ENCODE measurements around the gene CDH18. TPM values are rescaled to one million over a fixed set of nuclear protein-coding genes. Genes with fewer than 3 reads are reported as not detected.

CDH18 gene
- total RNA-seq, 4 donors from 2014 or later, result not detected

DNA sequence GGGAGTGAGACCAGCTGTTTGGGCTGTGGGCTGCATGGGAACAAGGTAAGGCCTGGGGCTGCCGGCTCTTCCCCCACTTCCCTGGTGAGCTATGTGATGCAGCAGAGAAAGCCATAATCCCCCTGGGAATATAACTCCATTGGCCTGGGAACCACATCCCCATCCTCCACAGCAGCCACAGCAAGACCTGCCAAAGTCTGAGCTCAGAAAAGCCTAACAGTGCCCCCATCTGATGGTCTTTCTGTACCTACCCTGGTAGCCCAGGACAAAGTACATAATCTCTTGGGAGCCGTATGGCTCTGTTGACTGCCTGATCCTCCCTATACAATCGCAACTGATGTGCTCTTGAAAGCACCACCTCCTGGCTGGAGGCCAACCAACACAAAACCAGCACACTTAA, 432.6 kb downstream of the CDH18 start:
- TF ChIP-seq, protein P1, sequence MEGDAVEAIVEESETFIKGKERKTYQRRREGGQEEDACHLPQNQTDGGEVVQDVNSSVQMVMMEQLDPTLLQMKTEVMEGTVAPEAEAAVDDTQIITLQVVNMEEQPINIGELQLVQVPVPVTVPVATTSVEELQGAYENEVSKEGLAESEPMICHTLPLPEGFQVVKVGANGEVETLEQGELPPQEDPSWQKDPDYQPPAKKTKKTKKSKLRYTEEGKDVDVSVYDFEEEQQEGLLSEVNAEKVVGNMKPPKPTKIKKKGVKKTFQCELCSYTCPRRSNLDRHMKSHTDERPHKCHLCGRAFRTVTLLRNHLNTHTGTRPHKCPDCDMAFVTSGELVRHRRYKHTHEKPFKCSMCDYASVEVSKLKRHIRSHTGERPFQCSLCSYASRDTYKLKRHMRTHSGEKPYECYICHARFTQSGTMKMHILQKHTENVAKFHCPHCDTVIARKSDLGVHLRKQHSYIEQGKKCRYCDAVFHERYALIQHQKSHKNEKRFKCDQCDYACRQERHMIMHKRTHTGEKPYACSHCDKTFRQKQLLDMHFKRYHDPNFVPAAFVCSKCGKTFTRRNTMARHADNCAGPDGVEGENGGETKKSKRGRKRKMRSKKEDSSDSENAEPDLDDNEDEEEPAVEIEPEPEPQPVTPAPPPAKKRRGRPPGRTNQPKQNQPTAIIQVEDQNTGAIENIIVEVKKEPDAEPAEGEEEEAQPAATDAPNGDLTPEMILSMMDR (IDR thresholded peaks at IDR 0.05), result no peak
- TF ChIP-seq POLR2A (IDR thresholded peaks at IDR 0.05), result no peak
- H3K4me3 ChIP-seq, result no peak overlapping the region
- no peak overlapping the region for H3K27ac ChIP-seq
- H3K9me3 ChIP-seq, result peaks cover 0 to 2% (median 0%) of the 10 kb centered on the region in 4 donors
- H3K27me3 ChIP-seq, result peaks cover 0 to 3% of the 10 kb centered on the region in 2 donors
- H3K4me1 ChIP-seq, result no peaks in the 10 kb centered on the region
- no peaks in the 10 kb centered on the region for H3K36me3 ChIP-seq
- DNase-seq, result no peak

GRCh38 chr5:19554524-19554923, 433.5 kb downstream of the CDH18 start:
- Histone ChIP-seq H3K4me3 (no peak overlapping the region), H3K9me3 (peaks cover 0 to 2% (median 0%) of the 10 kb centered on the region in 4 donors), H3K27me3 (peaks cover 0 to 3% of the 10 kb centered on the region in 2 donors), H3K27ac (no peak overlapping the region), H3K36me3 (no peaks in the 10 kb centered on the region), H3K4me1 (no peaks in the 10 kb centered on the region)
- no peak for DNase-seq
- TF ChIP-seq, protein P1 (IDR thresholded peaks at IDR 0.05), result no peak
- TF ChIP-seq POLR2A (IDR thresholded peaks at IDR 0.05), result no peak

- no peak for DNase-seq
- H3K4me1 ChIP-seq, result no peaks in the 10 kb centered on the region
- TF ChIP-seq, protein P1 (IDR thresholded peaks at IDR 0.05), result no peak
- no peak for TF ChIP-seq POLR2A (IDR thresholded peaks at IDR 0.05)
- H3K27ac ChIP-seq, result no peak overlapping the region
- no peaks in the 10 kb centered on the region for H3K27me3 ChIP-seq
- no peaks in the 10 kb centered on the region for H3K36me3 ChIP-seq
- H3K4me3 ChIP-seq, result no peak overlapping the region
- no peaks in the 10 kb centered on the region for H3K9me3 ChIP-seq
These were observed 440.4 kb downstream of the CDH18 start for GRCh38 chr5:19547640-19548039.

GRCh38 chr5:19546521-19546920, 441.5 kb downstream of the CDH18 start:
- TF ChIP-seq, protein P1 (IDR thresholded peaks at IDR 0.05), result no peak
- no peak for TF ChIP-seq POLR2A (IDR thresholded peaks at IDR 0.05)
- H3K36me3 ChIP-seq, result no peaks in the 10 kb centered on the region
- H3K27me3 ChIP-seq, result no peaks in the 10 kb centered on the region
- no peak overlapping the region for H3K27ac ChIP-seq
- no peak for DNase-seq
- no peaks in the 10 kb centered on the region for H3K9me3 ChIP-seq
- no peaks in the 10 kb centered on the region for H3K4me1 ChIP-seq
- no peak overlapping the region for H3K4me3 ChIP-seq

DNA sequence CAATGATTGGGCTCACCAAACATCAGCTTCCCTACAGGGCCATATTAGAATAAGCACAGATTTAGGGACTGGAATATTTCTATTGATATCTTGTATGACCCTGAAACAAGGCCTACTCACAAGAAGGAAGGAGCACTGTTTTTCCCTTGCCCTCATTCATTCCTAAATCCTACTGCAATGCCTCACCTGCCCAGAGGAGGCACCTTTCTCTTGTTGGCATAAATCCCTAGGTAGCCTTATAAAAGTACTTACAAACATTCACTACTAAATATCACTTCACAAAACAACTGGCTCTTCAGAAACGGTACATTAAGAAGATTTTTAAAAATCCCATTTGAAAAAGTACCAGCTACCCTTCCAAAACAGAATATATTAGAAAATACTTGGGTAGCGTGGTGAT, 449.4 kb downstream of the CDH18 start:
- no peak overlapping the region for H3K4me3 ChIP-seq
- TF ChIP-seq POLR2A (IDR thresholded peaks at IDR 0.05), result no peak
- TF ChIP-seq, protein P1 (IDR thresholded peaks at IDR 0.05), result no peak
- no peaks in the 10 kb centered on the region for H3K27me3 ChIP-seq
- no peaks in the 10 kb centered on the region for H3K4me1 ChIP-seq
- no peaks in the 10 kb centered on the region for H3K9me3 ChIP-seq
- no peaks in the 10 kb centered on the region for H3K36me3 ChIP-seq
- no peak for DNase-seq
- no peak overlapping the region for H3K27ac ChIP-seq

DNA sequence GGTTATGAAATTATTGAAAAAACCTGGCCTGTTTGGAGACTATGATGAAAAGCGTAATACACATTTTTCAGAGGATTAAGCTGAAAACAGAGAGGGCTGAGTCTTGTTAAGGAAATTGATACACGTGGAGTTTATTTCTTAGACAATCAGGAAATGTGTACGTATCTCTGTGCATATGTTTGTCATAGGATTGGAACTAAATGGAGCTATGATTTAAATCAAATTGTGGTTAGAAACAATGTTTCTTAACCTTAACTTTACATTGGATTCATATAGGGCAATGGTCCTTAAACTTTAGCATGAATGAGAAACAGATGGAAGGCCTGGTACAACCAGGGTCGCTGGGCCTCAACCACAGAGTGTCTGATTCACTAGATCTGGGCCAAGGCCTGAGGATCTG, 451.6 kb downstream of the CDH18 start:
- DNase-seq, result no peak
- Histone ChIP-seq H3K27ac (no peak overlapping the region), H3K4me1 (no peaks in the 10 kb centered on the region), H3K27me3 (no peaks in the 10 kb centered on the region), H3K4me3 (no peak overlapping the region), H3K36me3 (no peaks in the 10 kb centered on the region), H3K9me3 (no peaks in the 10 kb centered on the region)
- TF ChIP-seq, protein P1 (IDR thresholded peaks at IDR 0.05), result no peak
- TF ChIP-seq POLR2A (IDR thresholded peaks at IDR 0.05), result no peak
